HG03432 (cell line): Measurements from ENCODE around the gene CRYGN.

ENCODE experiments used
- ATAC-seq: cut with Tn5 transposase; IDR thresholded peaks from one replicate; pipeline ENCODE4 v1.9.1; 2021; ENCODE audit warnings: mild to moderate bottlenecking, moderate library complexity; ENCODE audit not compliant: unreplicated experiment

The CRYGN gene

GRCh38 chr7:151393031-151393977 lies 46.6 kb downstream of the CRYGN start:
- ATAC-seq, result no peak

GRCh38 chr7:151392426-151392825 lies 47.5 kb downstream of the CRYGN start:
- ATAC-seq, result no peak

GRCh38 chr7:151392002-151392401 lies 47.9 kb downstream of the CRYGN start:
- no peak for ATAC-seq

- no peak for ATAC-seq
Observed at GRCh38 chr7:151391358-151391730, 48.6 kb downstream of the CRYGN start.

- ATAC-seq, result no peak
Observed at GRCh38 chr7:151390598-151391357, 49.2 kb downstream of the CRYGN start.

- no peak for ATAC-seq
Observed at GRCh38 chr7:151389768-151390597, 50.0 kb downstream of the CRYGN start.

GRCh38 chr7:151389096-151389767 lies 50.7 kb downstream of the CRYGN start:
- no peak for ATAC-seq

- ATAC-seq, result no peak
Observed at GRCh38 chr7:151388430-151388829, 51.5 kb downstream of the CRYGN start.

GRCh38 chr7:151388007-151388297 lies 52.0 kb downstream of the CRYGN start:
- ATAC-seq, result no peak

GRCh38 chr7:151387161-151388006 lies 52.6 kb downstream of the CRYGN start:
- ATAC-seq, result no peak

- no peak for ATAC-seq
Observed at GRCh38 chr7:151386301-151387160, 53.4 kb downstream of the CRYGN start.

- ATAC-seq, result no peak
Observed at GRCh38 chr7:151385626-151386300, 54.2 kb downstream of the CRYGN start.

- ATAC-seq, result no peak
Observed at GRCh38 chr7:151384776-151385625, 54.9 kb downstream of the CRYGN start.

- ATAC-seq, result no peak
Observed at GRCh38 chr7:151384352-151384697, 55.6 kb downstream of the CRYGN start.

GRCh38 chr7:151383638-151384351 lies 56.1 kb downstream of the CRYGN start:
- ATAC-seq, result no peak

GRCh38 chr7:151382079-151382885 lies 57.7 kb downstream of the CRYGN start:
- no peak for ATAC-seq
